Left ventricle myocardium superior (tissue), 1 donor: Measurements from ENCODE around the gene MSRB3. TPM values are rescaled to one million over a fixed set of nuclear protein-coding genes. Genes with fewer than 3 reads are reported as not detected.
A peak's percentile ranks its signal among the peaks of the same experiment; 100 is the strongest.

Source experiments
- ATAC-seq: fragments of 200-7000 bp; cut with Tn5 transposase; one replicate; pipeline ENCODE4 v1.9.1; 2020; ENCODE audit warnings: mild to moderate bottlenecking, moderate library complexity
- DNase-seq: peaks from one replicate; pipeline ENCODE4 v3.0.0-alpha.2; 2020
- intact Hi-C: fragments of 100-400 bp; cut with micrococcal nuclease; formaldehyde crosslinking; loops from one replicate; pipeline ENCODE4 v1.11.0; 2022
- total RNA-seq: library from RNA; stranded (reverse); fragmentation: NEBNext Ultra II Directional; extraction: Animal tissue kit (Norgen Biotek cat#: 25700); gene quantifications from one replicate; pipeline ENCODE4 v1.2.1, GENCODE V29; 2021
- donor health status: DM: no; HTN: yes; CAD: no; lungs with severe emphysema.

MSRB3 gene
- total RNA-seq, 1 donor from 2014 or later, result 150 TPM

- ATAC-seq (no peak), DNase-seq (no peak)
- intact Hi-C loops, result no loop called here
Observed at GRCh38 chr12:65508276-65509035, 230.0 kb downstream of the MSRB3 start.

- DNase-seq (no peak), ATAC-seq (no peak)
- intact Hi-C loops, result no loop called here
Observed at GRCh38 chr12:65510007-65510406, 231.5 kb downstream of the MSRB3 start.

GRCh38 chr12:65510584-65511050 lies 232.1 kb downstream of the MSRB3 start:
- peak; percentile 60 for DNase-seq
- ATAC-seq, result peak; percentile 74
- intact Hi-C loops, result no loop called here

- DNase-seq (peak; percentile 73), ATAC-seq (peak; percentile 85)
- intact Hi-C loops, result no loop called here
Observed at GRCh38 chr12:65511134-65511834, 232.8 kb downstream of the MSRB3 start.

GRCh38 chr12:65511912-65512311 lies 233.4 kb downstream of the MSRB3 start:
- DNase-seq, result no peak
- ATAC-seq, result no peak
- intact Hi-C loops, result no loop called here

Other genes with a start within 250 kb of the MSRB3 start
- gene WIF1, start 157.4 kb upstream of the MSRB3 start, total RNA-seq, result not detected
- 16.8 TPM for gene LEMD3, start 109.1 kb upstream of the MSRB3 start, total RNA-seq